NCI-H526 treated with DMSO at 0.1 percent for 48 hours (cell line): ENCODE results near the gene RNF19B.
"Not testable (repeated sequence)": the region's sequence is repeated elsewhere in the genome, so short reads cannot be mapped to it uniquely, and the experiment has no call there.

ENCODE experiments used
- DNase-seq: peaks from one replicate; lab custom pipeline; 2025; lab: John Stamatoyannopoulos, UW

RNF19B gene

GRCh38 chr1:32964461-32965250, at the start of gene RNF19B:
Gene RNF19B (minus strand): TSS chr1:32964809. CDS start chr1:32964685, 124 bp downstream.
- peak; percentile 92 for DNase-seq

GRCh38 chr1:33013791-33014190, 49.2 kb upstream of the RNF19B start:
- no peak for DNase-seq

- no peak for DNase-seq
Measured at GRCh38 chr1:33012165-33012564, 47.6 kb upstream of the RNF19B start.

GRCh38 chr1:33010932-33011731, 46.5 kb upstream of the RNF19B start:
- no peak for DNase-seq

- DNase-seq, result no peak
Measured at GRCh38 chr1:33009561-33009960, 45.0 kb upstream of the RNF19B start.

- no peak for DNase-seq
Measured at GRCh38 chr1:33008051-33008914, 43.7 kb upstream of the RNF19B start.

- DNase-seq, result peak; percentile 21
Measured at GRCh38 chr1:33007190-33008050, 42.8 kb upstream of the RNF19B start.

- DNase-seq, result no peak
Measured at GRCh38 chr1:33005838-33006421, 41.3 kb upstream of the RNF19B start.

- no peak for DNase-seq
Measured at GRCh38 chr1:33005117-33005837, 40.7 kb upstream of the RNF19B start.

- DNase-seq, result no peak
Measured at GRCh38 chr1:33004613-33005012, 40.0 kb upstream of the RNF19B start.

- no peak for DNase-seq
Measured at GRCh38 chr1:33003657-33004056, 39.0 kb upstream of the RNF19B start.

- no peak for DNase-seq
Measured at GRCh38 chr1:33002006-33002405, 37.4 kb upstream of the RNF19B start.

GRCh38 chr1:33001282-33001681, 36.7 kb upstream of the RNF19B start:
- DNase-seq, result no peak

- DNase-seq, result no peak
Measured at GRCh38 chr1:33000427-33001026, 35.9 kb upstream of the RNF19B start.

GRCh38 chr1:32998997-32999396, 34.4 kb upstream of the RNF19B start:
- DNase-seq, result no peak

GRCh38 chr1:32998064-32998463, 33.5 kb upstream of the RNF19B start:
- no peak for DNase-seq

GRCh38 chr1:32997381-32997891, 32.8 kb upstream of the RNF19B start:
- DNase-seq, result no peak

GRCh38 chr1:32993324-32993636, 28.7 kb upstream of the RNF19B start:
- not testable (repeated sequence) for DNase-seq

GRCh38 chr1:32992489-32993323, 28.1 kb upstream of the RNF19B start:
- no peak for DNase-seq
